GM18498 (cell line): Measurements from ENCODE around the gene NUMA1.

Experiments
- ATAC-seq: cut with Tn5 transposase; IDR thresholded peaks from one replicate; pipeline ENCODE4 v1.9.1; 2021; ENCODE audit warnings: mild to moderate bottlenecking, moderate library complexity; ENCODE audit not compliant: unreplicated experiment

Gene NUMA1

DNA sequence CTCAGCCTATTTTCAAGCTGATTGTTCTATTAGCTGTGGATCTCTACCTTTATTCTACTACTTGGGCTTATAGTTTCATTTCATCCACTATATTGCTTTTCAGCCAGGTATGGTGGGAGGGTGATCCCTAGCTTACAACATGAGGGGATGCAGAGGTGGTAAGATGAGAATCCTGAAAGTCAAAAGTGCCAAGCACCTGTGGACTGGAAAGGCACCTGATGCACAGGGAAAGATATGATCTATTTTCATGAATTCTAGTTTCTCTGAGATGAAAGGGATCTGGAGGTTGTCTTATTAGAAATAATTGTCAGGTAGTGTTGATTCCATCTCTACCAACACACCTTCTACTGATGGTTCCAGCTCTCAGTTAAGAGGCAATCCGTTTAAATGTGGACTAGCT, 103.3 kb downstream of the NUMA1 start:
- ATAC-seq: no peak

GRCh38 chr11:71976551-71976950, 103.8 kb downstream of the NUMA1 start:
- no peak for ATAC-seq

DNA sequence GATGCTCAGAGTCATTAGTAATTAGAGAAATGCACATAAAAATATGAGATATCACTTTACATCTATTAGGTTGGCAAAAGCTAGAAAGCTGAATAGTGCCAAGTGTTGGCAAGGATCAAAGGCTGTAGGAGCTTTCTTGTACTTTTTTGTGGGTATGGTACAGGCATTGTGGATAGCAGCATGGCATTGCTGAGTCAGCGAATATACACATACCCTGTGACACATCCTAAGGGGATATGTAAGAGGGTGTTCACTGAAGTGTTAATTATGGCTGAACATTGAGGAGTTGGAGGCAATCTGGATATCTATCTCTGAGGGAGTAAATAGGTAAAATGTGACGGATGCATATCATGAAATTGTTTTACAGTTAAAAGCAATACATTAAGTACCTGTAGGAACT, 108.7 kb downstream of the NUMA1 start:
- ATAC-seq: no peak

DNA sequence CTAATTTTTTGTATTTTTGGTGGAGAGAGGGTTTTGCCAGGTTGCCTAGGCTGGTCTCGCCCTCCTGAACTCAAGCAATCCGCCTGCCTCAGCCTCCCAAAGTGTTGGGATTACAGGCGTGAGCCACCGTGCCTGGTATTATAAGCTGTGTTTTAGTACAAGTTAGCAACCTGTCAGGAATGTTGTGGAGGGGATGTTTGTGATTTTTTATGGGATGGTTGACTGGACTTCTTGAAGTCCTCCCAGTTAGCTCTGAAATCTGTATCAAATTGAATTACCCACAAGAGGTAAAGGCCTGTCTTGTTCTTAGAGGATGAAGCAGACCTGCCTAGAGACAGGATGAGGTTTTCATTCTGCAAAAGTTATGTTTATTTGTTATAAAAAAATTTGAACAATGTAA, 115.7 kb downstream of the NUMA1 start:
- ATAC-seq: no peak

- ATAC-seq: no peak
Measured at GRCh38 chr11:71963468-71963867, 116.9 kb downstream of the NUMA1 start.

DNA sequence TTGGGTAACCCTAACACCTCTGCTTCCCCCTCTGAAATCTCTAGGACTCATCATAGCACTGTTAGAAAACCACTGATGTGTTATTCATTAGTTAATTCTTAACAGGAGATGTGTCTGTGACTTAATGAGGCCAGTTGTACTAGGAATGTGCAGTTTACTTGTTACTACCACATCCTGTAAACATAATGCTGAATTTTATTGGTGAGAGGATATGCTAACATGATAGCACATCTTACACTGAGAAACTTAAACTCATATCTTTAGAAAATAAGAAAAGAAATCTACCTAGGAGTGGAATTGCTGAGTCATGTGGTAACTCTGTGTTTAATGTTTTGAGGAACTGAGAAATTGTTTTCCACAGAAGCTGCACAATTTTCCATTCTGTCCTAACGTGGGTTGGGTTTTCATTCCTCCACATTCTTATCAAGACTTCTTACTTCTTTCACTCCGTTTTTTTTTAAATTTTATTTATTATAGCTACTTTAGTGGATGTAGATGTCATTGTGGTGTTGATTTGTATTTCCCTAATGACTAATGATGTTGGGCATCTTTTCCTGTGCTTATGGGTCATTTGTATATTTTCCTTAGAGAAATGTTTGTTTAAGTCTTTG, 117.8 kb downstream of the NUMA1 start:
- ATAC-seq: no peak

DNA sequence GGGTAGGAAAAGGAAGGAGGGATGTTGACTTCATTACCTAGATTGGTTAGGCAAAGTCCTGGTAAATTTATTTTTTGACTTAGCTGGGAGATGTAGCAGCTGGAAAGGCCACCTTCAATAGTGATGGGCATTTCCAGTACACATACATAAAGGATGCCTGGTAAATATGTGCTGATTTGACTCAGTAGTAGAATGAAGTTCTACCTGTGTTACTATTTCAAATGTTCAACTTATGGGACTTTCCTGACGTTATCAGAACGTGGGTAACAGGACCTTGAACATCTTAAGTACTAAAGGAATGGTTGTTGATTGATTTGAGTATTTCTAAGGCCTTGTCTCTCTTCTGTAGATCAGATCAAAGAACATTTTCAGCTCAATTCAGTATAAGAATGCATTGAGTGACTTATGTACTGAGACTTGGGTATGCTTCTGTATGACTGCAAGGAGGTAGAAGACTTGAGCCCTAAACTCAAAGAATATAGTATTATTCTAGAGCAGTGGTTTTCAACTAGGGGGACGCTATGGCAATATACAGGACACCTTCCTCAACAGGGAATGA, 124.4 kb downstream of the NUMA1 start:
- ATAC-seq: no peak
